ENCODE results near the gene ZNF585A. TPM values are rescaled to one million over a fixed set of nuclear protein-coding genes. Genes with fewer than 3 reads are reported as not detected.
"Not testable (repeated sequence)": the region's sequence is repeated elsewhere in the genome, so short reads cannot be mapped to it uniquely, and the experiment has no call there.

ZNF585A gene
- total RNA-seq, 4 donors from 2014 or later: 2.2 to 12.9 (median 5.3) TPM

GRCh38 chr19:37128821-37129177 is 43.7 kb downstream of the ZNF585A start:
- Histone ChIP-seq H3K27me3 (no peaks in the 10 kb centered on the region), H3K9me3 (peaks cover 100% of the 10 kb centered on the region in 2 donors), H3K4me1 (no peaks in the 10 kb centered on the region), H3K4me3 (no peak overlapping the region), H3K36me3 (peaks cover 0 to 53% (median 26%) of the 10 kb centered on the region in 4 donors), H3K27ac (no peak overlapping the region)
- no peak for DNase-seq
- intact Hi-C loops (cut with DNase I; ENCODE audit: low total_unique reads): no loop called here
- in situ Hi-C loops (cut with MboI; ENCODE audit: low pct_ligation_motif_present in 1 of 4, low pct_unique_long_range_greater_than_20kb in 1 of 4, low sequenced_read_pairs in 3 of 4): no loop called here
- WGBS, 2 donors (ENCODE audit: low coverage in 1 of 2): 95 to 100% methylated on average over 3 of the region's 3 CpGs
- TF ChIP-seq EP300 (IDR thresholded peaks at IDR 0.05; ENCODE audit: low read depth): no peak
- no peak for TF ChIP-seq POLR2A (IDR thresholded peaks at IDR 0.05)
- TF ChIP-seq POLR2AphosphoS5 (IDR thresholded peaks at IDR 0.05): no peak
- no peak for TF ChIP-seq CTCF (IDR thresholded peaks at IDR 0.05)

GRCh38 chr19:37127999-37128820 is 44.3 kb downstream of the ZNF585A start:
- TF ChIP-seq EP300 (IDR thresholded peaks at IDR 0.05; ENCODE audit: low read depth): no peak
- no peak for TF ChIP-seq POLR2AphosphoS5 (IDR thresholded peaks at IDR 0.05)
- TF ChIP-seq CTCF (IDR thresholded peaks at IDR 0.05): no peak
- TF ChIP-seq POLR2A (IDR thresholded peaks at IDR 0.05): no peak
- no peak overlapping the region for H3K4me3 ChIP-seq
- 94 to 97% methylated on average over 7 to 12 of the region's 12 CpGs for WGBS, 2 donors (ENCODE audit: low coverage in 1 of 2)
- no peak for DNase-seq
- peaks cover 0 to 51% (median 26%) of the 10 kb centered on the region in 4 donors for H3K36me3 ChIP-seq
- peaks cover 97 to 100% of the 10 kb centered on the region in 2 donors for H3K9me3 ChIP-seq
- intact Hi-C loops (cut with DNase I; ENCODE audit: low total_unique reads) (no loop called here), in situ Hi-C loops (cut with MboI; ENCODE audit: low pct_ligation_motif_present in 1 of 4, low pct_unique_long_range_greater_than_20kb in 1 of 4, low sequenced_read_pairs in 3 of 4) (no loop called here)
- no peaks in the 10 kb centered on the region for H3K27me3 ChIP-seq
- no peak overlapping the region for H3K27ac ChIP-seq
- H3K4me1 ChIP-seq: no peaks in the 10 kb centered on the region

GRCh38 chr19:37122093-37122492 is 50.4 kb downstream of the ZNF585A start:
- H3K4me3 ChIP-seq; H3K27ac ChIP-seq; intact Hi-C loops (cut with DNase I; ENCODE audit: low total_unique reads); DNase-seq; H3K27me3 ChIP-seq; H3K4me1 ChIP-seq; in situ Hi-C loops (cut with MboI; ENCODE audit: low pct_ligation_motif_present in 1 of 4, low pct_unique_long_range_greater_than_20kb in 1 of 4, low sequenced_read_pairs in 3 of 4): not testable (repeated sequence)
- peaks cover 50 to 69% of the 10 kb centered on the region in 2 donors for H3K9me3 ChIP-seq
- peaks cover 0 to 21% (median 9%) of the 10 kb centered on the region in 4 donors for H3K36me3 ChIP-seq
- 100% methylated on average over 2 of the region's 3 CpGs; no CpG with 5 or more reads in 1 of the 2 donors for WGBS, 2 donors (ENCODE audit: low coverage in 1 of 2)

GRCh38 chr19:37114001-37114400 is 58.5 kb downstream of the ZNF585A start:
- Histone ChIP-seq H3K36me3 (peaks cover 0 to 62% (median 31%) of the 10 kb centered on the region in 4 donors), H3K4me1 (no peaks in the 10 kb centered on the region), H3K27ac (no peak overlapping the region), H3K27me3 (no peaks in the 10 kb centered on the region), H3K4me3 (no peak overlapping the region), H3K9me3 (peaks cover 71 to 90% of the 10 kb centered on the region in 2 donors)
- no peak for TF ChIP-seq EP300 (IDR thresholded peaks at IDR 0.05; ENCODE audit: low read depth)
- no peak for TF ChIP-seq POLR2A (IDR thresholded peaks at IDR 0.05)
- TF ChIP-seq POLR2AphosphoS5 (IDR thresholded peaks at IDR 0.05): no peak
- no peak for TF ChIP-seq CTCF (IDR thresholded peaks at IDR 0.05)
- 95 to 98% methylated on average over 7 to 9 of the region's 9 CpGs for WGBS, 2 donors (ENCODE audit: low coverage in 1 of 2)
- DNase-seq: no peak
- intact Hi-C loops (cut with DNase I; ENCODE audit: low total_unique reads) (no loop called here), in situ Hi-C loops (cut with MboI; ENCODE audit: low pct_ligation_motif_present in 1 of 4, low pct_unique_long_range_greater_than_20kb in 1 of 4, low sequenced_read_pairs in 3 of 4) (no loop called here)

GRCh38 chr19:37111753-37112152 is 60.7 kb downstream of the ZNF585A start:
- intact Hi-C loops (cut with DNase I; ENCODE audit: low total_unique reads); H3K27ac ChIP-seq; H3K4me3 ChIP-seq; H3K4me1 ChIP-seq; H3K27me3 ChIP-seq; DNase-seq; in situ Hi-C loops (cut with MboI; ENCODE audit: low pct_ligation_motif_present in 1 of 4, low pct_unique_long_range_greater_than_20kb in 1 of 4, low sequenced_read_pairs in 3 of 4): not testable (repeated sequence)
- H3K36me3 ChIP-seq: peaks cover 0 to 76% (median 39%) of the 10 kb centered on the region in 4 donors
- WGBS, 2 donors (ENCODE audit: low coverage in 1 of 2): 78 to 80% methylated on average over 7 of the region's 7 CpGs
- H3K9me3 ChIP-seq: peaks cover 81 to 94% of the 10 kb centered on the region in 2 donors

GRCh38 chr19:37104135-37104534 is 68.4 kb downstream of the ZNF585A start:
- H3K27me3 ChIP-seq; H3K4me1 ChIP-seq; intact Hi-C loops (cut with DNase I; ENCODE audit: low total_unique reads); H3K27ac ChIP-seq; H3K4me3 ChIP-seq; DNase-seq; in situ Hi-C loops (cut with MboI; ENCODE audit: low pct_ligation_motif_present in 1 of 4, low pct_unique_long_range_greater_than_20kb in 1 of 4, low sequenced_read_pairs in 3 of 4): not testable (repeated sequence)
- H3K9me3 ChIP-seq: peaks cover 58 to 73% of the 10 kb centered on the region in 2 donors
- WGBS, 2 donors (ENCODE audit: low coverage in 1 of 2): 96% methylated on average over 5 of the region's 5 CpGs; no CpG with 5 or more reads in 1 of the 2 donors
- peaks cover 0 to 71% (median 33%) of the 10 kb centered on the region in 4 donors for H3K36me3 ChIP-seq

Data from transverse colon (tissue), 4 donors.